ENCODE measurements around the gene PSMA4.

- TF ChIP-seq CTCF (IDR thresholded peaks at IDR 0.05), result no peak
- no peak for TF ChIP-seq POLR2A (IDR thresholded peaks at IDR 0.05)
Observed at GRCh38 chr15:78552597-78552996, 12.4 kb downstream of the PSMA4 start.
